HepG2 (cell line): ENCODE data around the gene DRC7. TPM values are rescaled to one million over a fixed set of nuclear protein-coding genes. Genes with fewer than 3 reads are reported as not detected.

ENCODE experiments used
- ATF7 ChIP-seq, 2 experiments: fragments of 450-650 bp in 1 of 2; sonication (generic) in 1 of 2; formaldehyde crosslinking in 1 of 2; IDR thresholded peaks; 2 replicates each; pipeline versions ENCODE4 v1.4.0 to v1.6.1; 2016 to 2020; ENCODE audit warnings: antibody characterized with exemption in 1 of 2, mild to moderate bottlenecking in 1 of 2, missing genetic modification reagents in 1 of 2
- DMAP1 ChIP-seq: IDR thresholded peaks from 2 replicates; pipeline ENCODE4 v1.6.1; 2016
- DPF2 ChIP-seq: sonication (generic); formaldehyde crosslinking; IDR thresholded peaks from 2 replicates; pipeline ENCODE4 v1.4.0; 2020; ENCODE audit warnings: mild to moderate bottlenecking, low read depth, missing genetic modification reagents, borderline replicate concordance
- ETV6 ChIP-seq: sonication (generic); formaldehyde crosslinking; conservative IDR thresholded peaks from 2 replicates; pipeline ENCODE4 v1.4.0; 2020; ENCODE audit warnings: missing genetic modification reagents
- HNRNPL ChIP-seq: fragments of 200-400 bp; formaldehyde crosslinking; IDR thresholded peaks from 2 replicates; pipeline ENCODE4 v1.6.1; 2017; ENCODE audit warnings: mild to moderate bottlenecking, low read depth, low read length
- KDM6A ChIP-seq: IDR thresholded peaks from 2 replicates; pipeline ENCODE4 v1.6.1; 2016; ENCODE audit warnings: low read depth
- MAFK ChIP-seq, 2 experiments: IDR thresholded peaks in 1 of 2; conservative IDR thresholded peaks in 1 of 2; 2 replicates each; pipeline ENCODE4 v1.6.1; 2011; ENCODE audit warnings: improper control_type of control experiment in 2 of 2, low read length in 2 of 2
- MTERF4 ChIP-seq: sonication (generic); formaldehyde crosslinking; IDR thresholded peaks from 2 replicates; pipeline ENCODE4 v1.8.0; 2023; ENCODE audit warnings: mild to moderate bottlenecking, missing genetic modification reagents
- PCBP1 ChIP-seq: fragments of 200-400 bp; formaldehyde crosslinking; IDR thresholded peaks from 2 replicates; pipeline ENCODE4 v1.6.1; 2017; ENCODE audit warnings: mild to moderate bottlenecking, low read depth, low read length, borderline replicate concordance
- SOX5 ChIP-seq: IDR thresholded peaks from 2 replicates; pipeline ENCODE4 v1.6.1; 2016; ENCODE audit warnings: borderline replicate concordance
- STAT5B ChIP-seq: sonication (generic); formaldehyde crosslinking; IDR thresholded peaks from 2 replicates; pipeline ENCODE4 v1.4.0; 2020; ENCODE audit warnings: missing genetic modification reagents
- TARDBP ChIP-seq: sonication (generic); formaldehyde crosslinking; IDR thresholded peaks from 2 replicates; pipeline ENCODE4 v1.8.0; 2022; ENCODE audit warnings: mild to moderate bottlenecking, missing genetic modification reagents
- ZMAT5 ChIP-seq: sonication (generic); formaldehyde crosslinking; IDR thresholded peaks from 2 replicates; pipeline ENCODE4 v1.5.0; 2020; ENCODE audit warnings: mild to moderate bottlenecking, low read depth, missing genetic modification reagents, borderline replicate concordance
- ZNF136 ChIP-seq: sonication (generic); formaldehyde crosslinking; IDR thresholded peaks from 2 replicates; pipeline ENCODE4 v1.8.1; 2022; ENCODE audit warnings: low read depth, mild to moderate bottlenecking, moderate library complexity, missing genetic modification reagents
- ZNF207 ChIP-seq: fragments of 450-650 bp; IDR thresholded peaks from 2 replicates; pipeline ENCODE4 v1.6.1; 2016; ENCODE audit warnings: antibody characterized with exemption, borderline replicate concordance
- ZNF335 ChIP-seq: sonication (generic); formaldehyde crosslinking; IDR thresholded peaks from 2 replicates; pipeline ENCODE4 v1.4.0; 2020; ENCODE audit warnings: missing genetic modification reagents
- ZNF382 ChIP-seq: sonication (generic); formaldehyde crosslinking; IDR thresholded peaks from 2 replicates; pipeline ENCODE4 v1.5.0; 2020; ENCODE audit warnings: missing genetic modification reagents, mild to moderate bottlenecking, borderline replicate concordance
- ZNF549 ChIP-seq: sonication (generic); formaldehyde crosslinking; IDR thresholded peaks from 2 replicates; pipeline ENCODE4 v1.5.0; 2020; ENCODE audit warnings: missing genetic modification reagents
- ZNF773 ChIP-seq: sonication (generic); formaldehyde crosslinking; IDR thresholded peaks from 2 replicates; pipeline ENCODE4 v1.4.0; 2020; ENCODE audit warnings: missing genetic modification reagents, borderline replicate concordance
- polyA plus RNA-seq, 8 experiments: library from polyadenylated mRNA; depleted of rRNA in 3 of 8; stranded (reverse) in 7 of 8; unstranded in 1 of 8; fragments of >200 nt; fragmentation: Illumina TruSeq in 4 of 8; extraction: Trizol in 4 of 8; gene quantifications; 2 replicates each; pipeline versions ENCODE4 v1.2.1 to v1.2.3, GENCODE V29; 2011 to 2016; ENCODE audit warnings: low read depth in 4 of 8, missing spikeins in 1 of 8, mixed read lengths in 1 of 8; ENCODE audit not compliant: insufficient read depth in 1 of 8
- total RNA-seq, 5 experiments: library from RNA; depleted of rRNA; stranded (reverse); fragments of >200 nt; fragmentation: Illumina TruSeq; extraction: Trizol; gene quantifications; 2 replicates each; pipeline ENCODE4 v1.2.3, GENCODE V29; 2016; ENCODE audit warnings: low read depth in 1 of 5
- TF ChIP-seq, protein P1 (sequence below): fragments of 450-650 bp; IDR thresholded peaks from 2 replicates; pipeline ENCODE4 v1.6.1; 2017; ENCODE audit warnings: mild to moderate bottlenecking
- TF ChIP-seq, protein P2 (sequence below), 2 experiments: sonication (generic) in 1 of 2; formaldehyde crosslinking in 1 of 2; IDR thresholded peaks; 2 replicates each; pipeline versions ENCODE4 v1.4.0 to v1.6.1; 2016 to 2020; ENCODE audit warnings: borderline replicate concordance in 1 of 2, low read depth in 1 of 2, mild to moderate bottlenecking in 1 of 2, missing genetic modification reagents in 1 of 2

DRC7 gene
- total and polyA plus RNA-seq, 2 of the 13 experiments (the other 11 are each of a cell fraction or from before 2014, with no cell fraction given) = 2.7 to 3.4 TPM

GRCh38 chr16:57667526-57668262 is 26.9 kb upstream of the DRC7 start (continued):
- no peak for TF ChIP-seq ZNF207
- TF ChIP-seq HNRNPL = no peak; the same call in 1 of the 2 replicates
- TF ChIP-seq ZNF335 = no peak
- TF ChIP-seq SOX5 (CRISPR knock-in tag) = peak; percentile 76; the same call in 1 of the 2 replicates
- peak; percentile 57; the same call in 1 of the 2 replicates for TF ChIP-seq KDM6A (CRISPR knock-in tag)
- no peak for TF ChIP-seq ZNF773
- TF ChIP-seq ZNF549 (CRISPR knock-in tag) = no peak
- TF ChIP-seq PCBP1 = no peak
- TF ChIP-seq, protein P1, sequence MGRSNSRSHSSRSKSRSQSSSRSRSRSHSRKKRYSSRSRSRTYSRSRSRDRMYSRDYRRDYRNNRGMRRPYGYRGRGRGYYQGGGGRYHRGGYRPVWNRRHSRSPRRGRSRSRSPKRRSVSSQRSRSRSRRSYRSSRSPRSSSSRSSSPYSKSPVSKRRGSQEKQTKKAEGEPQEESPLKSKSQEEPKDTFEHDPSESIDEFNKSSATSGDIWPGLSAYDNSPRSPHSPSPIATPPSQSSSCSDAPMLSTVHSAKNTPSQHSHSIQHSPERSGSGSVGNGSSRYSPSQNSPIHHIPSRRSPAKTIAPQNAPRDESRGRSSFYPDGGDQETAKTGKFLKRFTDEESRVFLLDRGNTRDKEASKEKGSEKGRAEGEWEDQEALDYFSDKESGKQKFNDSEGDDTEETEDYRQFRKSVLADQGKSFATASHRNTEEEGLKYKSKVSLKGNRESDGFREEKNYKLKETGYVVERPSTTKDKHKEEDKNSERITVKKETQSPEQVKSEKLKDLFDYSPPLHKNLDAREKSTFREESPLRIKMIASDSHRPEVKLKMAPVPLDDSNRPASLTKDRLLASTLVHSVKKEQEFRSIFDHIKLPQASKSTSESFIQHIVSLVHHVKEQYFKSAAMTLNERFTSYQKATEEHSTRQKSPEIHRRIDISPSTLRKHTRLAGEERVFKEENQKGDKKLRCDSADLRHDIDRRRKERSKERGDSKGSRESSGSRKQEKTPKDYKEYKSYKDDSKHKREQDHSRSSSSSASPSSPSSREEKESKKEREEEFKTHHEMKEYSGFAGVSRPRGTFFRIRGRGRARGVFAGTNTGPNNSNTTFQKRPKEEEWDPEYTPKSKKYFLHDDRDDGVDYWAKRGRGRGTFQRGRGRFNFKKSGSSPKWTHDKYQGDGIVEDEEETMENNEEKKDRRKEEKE = no peak
- TF ChIP-seq MTERF4 (CRISPR knock-in tag) = peak; percentile 95
- TF ChIP-seq STAT5B = no peak
- no peak for TF ChIP-seq ZMAT5 (CRISPR knock-in tag)
- TF ChIP-seq MAFK (conservative IDR thresholded peaks at IDR 0.05 in 1 of 2, IDR thresholded peaks at IDR 0.05 in 1 of 2; ENCODE audit: low read length in 2 of 2) = no peak
- TF ChIP-seq TARDBP = peak; percentile 66; the same call in 1 of the 2 replicates
- TF ChIP-seq ATF7 (IDR thresholded peaks at IDR 0.05) = peak; percentile 95
- peak; percentile 98 for TF ChIP-seq ATF7 (CRISPR knock-in tag; IDR thresholded peaks at IDR 0.05)
- no peak for TF ChIP-seq DMAP1 (CRISPR knock-in tag)
- no peak; the same call in 1 of the 2 replicates for TF ChIP-seq ZNF136
- TF ChIP-seq ETV6 = no peak
- TF ChIP-seq ZNF382 (CRISPR knock-in tag) = no peak
- TF ChIP-seq, protein P2, sequence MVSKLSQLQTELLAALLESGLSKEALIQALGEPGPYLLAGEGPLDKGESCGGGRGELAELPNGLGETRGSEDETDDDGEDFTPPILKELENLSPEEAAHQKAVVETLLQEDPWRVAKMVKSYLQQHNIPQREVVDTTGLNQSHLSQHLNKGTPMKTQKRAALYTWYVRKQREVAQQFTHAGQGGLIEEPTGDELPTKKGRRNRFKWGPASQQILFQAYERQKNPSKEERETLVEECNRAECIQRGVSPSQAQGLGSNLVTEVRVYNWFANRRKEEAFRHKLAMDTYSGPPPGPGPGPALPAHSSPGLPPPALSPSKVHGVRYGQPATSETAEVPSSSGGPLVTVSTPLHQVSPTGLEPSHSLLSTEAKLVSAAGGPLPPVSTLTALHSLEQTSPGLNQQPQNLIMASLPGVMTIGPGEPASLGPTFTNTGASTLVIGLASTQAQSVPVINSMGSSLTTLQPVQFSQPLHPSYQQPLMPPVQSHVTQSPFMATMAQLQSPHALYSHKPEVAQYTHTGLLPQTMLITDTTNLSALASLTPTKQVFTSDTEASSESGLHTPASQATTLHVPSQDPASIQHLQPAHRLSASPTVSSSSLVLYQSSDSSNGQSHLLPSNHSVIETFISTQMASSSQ (IDR thresholded peaks at IDR 0.05; ENCODE audit: low read depth) = 0 out of 2 replicates have a peak, but pooled peaks have one; percentile 42
- TF ChIP-seq, protein P2 (CRISPR knock-in tag; IDR thresholded peaks at IDR 0.05; ENCODE audit: borderline replicate concordance) = peak; percentile 78; the same call in 1 of the 2 replicates
- TF ChIP-seq DPF2 (CRISPR knock-in tag) = peak; percentile 89
